NCI-H2227 treated with DMSO at 0.1 percent for 48 hours (cell line): ENCODE measurements around the gene GPR15LG.
"Not testable (repeated sequence)": the region's sequence is repeated elsewhere in the genome, so short reads cannot be mapped to it uniquely, and the experiment has no call there.

ENCODE experiments used
- DNase-seq: peaks from one replicate; lab custom pipeline; 2025; lab: John Stamatoyannopoulos, UW

GPR15LG gene

GRCh38 chr10:84166620-84167288 lies 6.8 kb upstream of the GPR15LG start:
- DNase-seq, result no peak

GRCh38 chr10:84167289-84167653 lies 6.3 kb upstream of the GPR15LG start:
- not testable (repeated sequence) for DNase-seq

DNA sequence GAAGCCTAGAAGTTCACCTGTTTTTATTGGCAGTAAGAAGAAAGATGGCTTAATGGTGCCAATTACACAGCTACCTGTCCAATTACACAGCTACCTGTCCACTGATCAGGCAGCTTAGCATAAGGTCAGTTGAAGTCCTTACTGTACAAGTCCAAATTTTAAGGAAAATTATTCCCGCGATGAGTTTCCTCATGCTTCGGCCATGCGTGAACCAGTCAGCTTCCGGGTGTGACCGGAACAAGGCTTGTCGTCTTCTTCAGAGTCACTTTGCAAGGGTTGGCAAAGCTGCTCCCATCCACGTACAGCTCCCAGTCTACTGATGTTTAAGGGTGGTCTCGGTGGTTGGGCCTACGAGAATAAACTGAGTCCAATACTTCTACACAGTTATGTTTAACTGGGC lies 5.2 kb upstream of the GPR15LG start:
- not testable (repeated sequence) for DNase-seq

DNA sequence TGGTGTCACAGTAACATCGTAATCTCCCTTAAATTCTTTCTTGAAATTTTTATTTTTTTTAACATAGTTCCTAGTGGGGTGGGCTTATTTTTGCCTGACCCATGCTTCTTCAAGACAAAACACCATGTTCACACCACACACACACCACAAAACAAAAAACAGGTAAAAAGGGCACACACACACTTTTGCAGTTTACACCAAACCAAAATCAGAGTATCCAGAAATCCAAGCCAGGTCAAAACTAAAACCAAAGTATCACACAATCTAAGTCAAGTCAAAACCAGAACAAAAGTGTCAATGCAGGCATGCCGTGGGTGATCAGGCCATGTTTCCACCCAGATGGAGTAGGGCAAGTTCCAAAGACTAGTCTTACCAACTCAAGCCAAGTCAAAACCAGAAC lies 2.4 kb upstream of the GPR15LG start:
- DNase-seq, result not testable (repeated sequence)

DNA sequence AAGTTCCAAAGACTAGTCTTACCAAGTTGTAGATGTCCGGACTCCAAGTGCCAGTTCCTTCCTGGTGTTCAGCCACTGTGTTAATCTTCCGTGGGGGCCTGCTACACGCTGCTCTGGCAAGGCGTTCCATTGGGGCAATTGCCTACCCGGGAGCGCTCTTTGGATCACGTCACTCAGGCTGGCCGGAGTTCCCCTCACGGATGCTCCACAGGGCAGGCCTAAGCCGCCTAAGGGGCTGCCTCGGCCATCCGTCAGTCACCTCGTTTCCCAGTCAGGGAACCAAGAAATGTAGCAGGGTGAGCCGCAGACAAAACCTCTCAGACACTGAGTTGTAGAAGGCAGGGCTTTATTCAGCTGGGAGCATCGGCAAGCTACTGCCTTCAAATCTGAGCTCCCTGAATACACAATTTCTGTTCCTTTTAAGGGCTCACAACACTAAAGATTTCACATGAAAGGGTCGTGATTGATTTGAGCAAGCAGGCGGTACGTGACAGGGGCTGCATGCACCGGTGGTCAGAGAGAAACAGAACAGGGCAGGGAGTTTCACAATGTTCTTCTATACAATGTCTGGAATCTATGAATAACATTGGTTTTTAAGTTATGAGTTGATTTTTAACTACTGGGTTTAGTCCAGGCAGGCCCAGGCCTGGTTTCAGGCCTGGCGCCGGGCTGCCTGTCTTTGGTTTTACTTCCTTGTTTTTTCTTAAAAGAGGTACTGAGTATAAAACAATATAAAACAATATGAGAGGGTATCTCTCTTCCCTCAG lies 1.7 kb upstream of the GPR15LG start:
- not testable (repeated sequence) for DNase-seq

GRCh38 chr10:84172467-84173356 lies 889 bp upstream of the GPR15LG start:
- DNase-seq, result no peak

GRCh38 chr10:84175436-84175835 lies 1.8 kb downstream of the GPR15LG start:
- DNase-seq, result no peak

DNA sequence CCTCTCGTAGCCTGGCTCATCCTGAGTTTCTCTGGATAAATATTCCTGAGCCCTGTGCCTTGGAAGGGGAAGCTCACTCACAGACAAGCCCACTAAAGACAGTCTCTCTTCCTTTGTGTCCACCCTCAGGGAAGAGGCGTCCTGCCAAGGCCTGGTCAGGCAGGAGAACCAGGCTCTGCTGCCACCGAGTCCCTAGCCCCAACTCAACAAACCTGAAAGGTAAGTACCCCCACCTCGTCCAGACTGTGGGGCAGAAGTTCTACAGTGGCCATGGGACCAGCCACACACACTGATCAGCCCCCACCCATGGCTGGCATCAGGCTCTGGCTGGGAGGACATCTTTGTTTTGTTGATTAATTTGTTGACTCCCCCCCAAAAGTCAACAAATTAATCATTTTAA lies 2.8 kb downstream of the GPR15LG start:
- DNase-seq, result no peak

DNA sequence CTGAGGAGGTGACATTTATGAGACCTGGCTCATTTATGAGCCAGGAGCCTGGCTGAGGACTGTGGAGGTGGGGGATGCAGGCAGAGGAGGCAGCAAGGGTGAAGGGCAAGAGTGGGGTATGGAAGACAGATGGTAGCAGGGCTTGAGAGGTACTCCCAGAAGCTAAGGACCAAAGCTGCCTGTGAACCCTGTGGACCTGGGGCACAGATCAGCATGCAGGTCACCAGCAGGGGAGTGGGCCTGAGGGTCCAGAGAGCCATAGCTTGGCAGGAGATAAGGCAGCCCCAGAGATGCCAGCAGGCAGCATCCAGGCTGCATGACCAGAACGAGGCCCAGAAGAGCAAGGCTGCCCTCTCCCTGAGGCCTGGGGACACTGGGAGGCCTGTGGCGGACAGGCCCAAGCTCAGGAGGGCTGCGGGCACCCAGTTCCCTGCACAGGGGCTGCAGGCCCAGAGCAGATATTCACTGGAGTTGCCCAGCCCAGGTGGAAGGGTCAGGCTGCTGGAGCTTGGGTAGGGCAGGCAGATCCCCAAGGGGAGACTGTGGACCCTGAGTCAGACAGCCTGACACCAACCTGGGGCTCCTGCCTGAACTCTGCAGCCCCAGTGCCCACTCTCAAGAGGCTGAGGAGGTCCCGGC lies 3.4 kb downstream of the GPR15LG start:
- no peak for DNase-seq

DNA sequence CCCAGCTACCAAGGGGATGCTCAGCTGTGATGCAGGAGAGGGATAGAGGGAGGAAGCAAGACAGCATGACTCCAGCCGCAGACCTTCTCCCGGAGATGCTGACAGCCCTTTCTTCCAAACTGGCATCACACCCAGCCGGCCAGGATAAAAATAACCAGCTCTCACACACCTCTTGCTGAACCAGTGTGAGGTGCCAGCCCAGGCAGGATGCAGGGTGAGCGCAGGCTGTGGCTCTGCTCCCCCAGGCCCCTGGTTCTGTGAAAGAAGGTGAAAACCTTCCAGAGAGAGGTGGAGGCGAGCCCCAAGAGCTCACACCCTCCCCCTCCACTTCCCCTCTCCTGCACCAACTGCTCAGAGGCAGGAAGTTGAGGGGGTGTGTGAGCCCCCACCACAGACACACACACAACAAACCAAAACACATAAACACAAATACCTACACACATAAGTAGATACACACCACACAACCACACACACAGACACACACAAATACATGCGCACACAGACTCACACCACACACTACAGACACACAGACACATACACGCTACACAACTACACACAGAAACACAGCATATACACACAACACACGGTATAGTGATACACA lies 4.0 kb downstream of the GPR15LG start:
- DNase-seq, result no peak

GRCh38 chr10:84178160-84178609 lies 4.6 kb downstream of the GPR15LG start:
- no peak for DNase-seq

DNA sequence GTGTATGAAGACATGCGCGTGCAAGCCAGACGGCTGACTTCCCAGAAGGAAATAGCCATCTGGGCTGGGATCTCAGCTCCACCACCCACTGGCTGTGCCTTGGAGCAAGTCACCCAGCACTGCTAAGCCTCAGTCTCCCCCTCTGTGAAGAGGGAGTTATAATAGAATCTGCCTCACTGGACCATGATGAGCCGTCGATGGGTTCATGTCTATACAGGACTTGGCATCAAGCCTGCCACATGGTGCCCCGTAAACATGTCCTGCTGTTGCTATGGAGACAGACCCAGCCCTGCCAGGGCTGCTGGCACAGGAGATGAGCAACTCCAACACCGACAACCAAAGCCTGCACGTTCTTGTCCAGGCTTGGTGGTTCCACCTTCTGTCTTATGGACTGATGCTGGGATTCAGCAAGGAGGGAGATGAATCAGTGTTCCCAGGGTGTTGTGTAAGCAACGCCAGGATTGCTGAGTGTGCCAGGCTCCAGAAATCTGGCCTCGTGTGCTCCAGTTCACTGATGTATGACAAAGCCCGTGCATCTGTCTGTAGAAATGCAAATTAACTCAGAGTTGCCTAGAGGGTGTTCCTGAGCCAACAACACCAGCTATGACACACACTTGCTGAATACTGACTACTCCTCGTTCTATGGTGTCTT lies 5.6 kb downstream of the GPR15LG start:
- no peak for DNase-seq

DNA sequence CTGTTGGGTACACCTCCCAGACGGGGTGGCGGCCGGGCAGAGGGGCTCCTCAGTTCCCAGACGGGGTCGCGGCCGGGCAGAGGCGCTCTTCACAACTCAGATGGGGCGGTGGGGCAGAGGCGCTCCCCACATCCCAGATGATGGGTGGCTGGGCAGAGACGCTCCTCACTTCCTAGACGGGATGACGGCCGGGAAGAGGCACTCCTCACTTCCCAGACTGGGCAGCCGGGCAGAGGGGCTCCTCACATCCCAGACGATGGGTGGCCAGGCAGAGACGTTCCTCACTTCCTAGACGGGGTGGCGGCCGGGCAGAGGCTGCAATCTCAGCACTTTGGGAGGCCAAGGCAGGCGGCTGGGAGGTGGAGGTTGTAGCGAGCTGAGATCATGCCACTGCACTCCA lies 6.8 kb downstream of the GPR15LG start:
- not testable (repeated sequence) for DNase-seq

DNA sequence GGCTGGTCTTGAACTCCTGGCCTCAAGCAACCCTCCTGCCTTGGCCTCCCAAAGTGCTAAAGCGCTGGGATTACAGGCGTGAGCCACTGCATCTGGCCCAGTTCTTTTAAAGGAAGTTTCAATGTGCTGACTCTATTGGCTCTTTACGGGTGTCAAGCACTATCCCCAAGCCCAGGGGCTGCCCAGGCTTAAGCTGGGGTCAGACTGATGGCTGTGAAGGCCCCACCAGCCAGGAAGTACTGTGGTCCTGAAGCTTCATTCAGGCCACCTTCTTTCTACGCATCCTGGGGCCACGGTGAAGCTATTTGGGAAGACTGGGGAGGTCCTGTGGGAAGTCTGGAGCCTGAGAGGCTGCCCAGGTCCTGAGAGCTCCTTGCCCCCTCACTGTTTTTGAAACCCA lies 8.0 kb downstream of the GPR15LG start:
- DNase-seq, result no peak

- DNase-seq, result no peak
Observed at GRCh38 chr10:84184517-84184916, 10.9 kb downstream of the GPR15LG start.

DNA sequence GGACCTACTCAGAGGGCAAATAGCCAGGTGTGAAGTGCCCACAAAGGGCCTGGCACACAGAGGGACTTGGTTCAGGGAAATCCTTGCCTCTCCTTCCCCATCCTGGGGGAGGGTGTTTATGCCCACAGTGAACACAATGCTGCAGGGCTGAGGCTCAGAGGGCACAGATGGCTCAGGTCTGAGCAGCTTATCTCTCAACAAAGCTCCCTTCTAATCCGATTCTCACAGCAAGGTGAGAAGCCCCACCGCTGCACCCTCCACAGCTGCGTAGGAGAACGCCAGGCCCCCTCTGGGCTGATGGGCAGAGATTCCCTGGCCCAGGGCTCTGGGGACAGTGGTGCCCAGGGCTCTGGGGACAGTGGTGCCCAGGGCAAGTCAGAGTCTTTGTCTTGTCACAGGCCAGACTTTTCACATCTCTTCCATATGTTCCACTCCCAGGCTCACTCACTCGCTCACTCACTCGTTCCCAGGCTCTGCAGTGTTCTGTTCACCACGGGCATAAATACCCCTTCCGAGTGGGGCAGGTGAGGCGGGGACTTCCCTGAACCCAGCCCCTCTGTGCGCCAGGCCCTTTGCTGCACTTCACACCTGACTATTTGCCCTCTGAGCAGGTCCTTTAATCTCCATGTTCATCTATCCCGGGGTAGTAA lies 12.1 kb downstream of the GPR15LG start:
- DNase-seq, result no peak

DNA sequence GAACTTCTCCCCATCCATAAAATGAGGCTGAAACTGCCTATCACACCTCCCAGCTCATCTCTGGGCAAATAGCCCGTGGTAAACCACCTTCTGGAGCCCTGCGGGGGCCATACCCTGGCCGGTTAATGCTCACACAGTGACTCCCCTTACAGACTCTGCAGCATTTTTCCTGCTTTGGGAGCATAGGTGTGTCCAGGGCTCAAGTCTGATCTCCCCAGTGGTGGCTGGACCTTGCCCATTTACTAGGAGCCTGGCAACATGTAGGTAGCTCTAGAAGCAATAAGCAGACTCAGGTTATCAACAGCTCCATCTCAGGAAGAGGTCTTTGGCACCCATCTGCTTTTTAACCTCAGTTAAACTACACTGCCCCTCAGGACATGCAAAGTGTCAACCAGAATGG lies 15.2 kb downstream of the GPR15LG start:
- DNase-seq, result no peak

- no peak for DNase-seq
Observed at GRCh38 chr10:84190621-84191020, 17.0 kb downstream of the GPR15LG start.

- no peak for DNase-seq
Observed at GRCh38 chr10:84191106-84191505, 17.5 kb downstream of the GPR15LG start.

DNA sequence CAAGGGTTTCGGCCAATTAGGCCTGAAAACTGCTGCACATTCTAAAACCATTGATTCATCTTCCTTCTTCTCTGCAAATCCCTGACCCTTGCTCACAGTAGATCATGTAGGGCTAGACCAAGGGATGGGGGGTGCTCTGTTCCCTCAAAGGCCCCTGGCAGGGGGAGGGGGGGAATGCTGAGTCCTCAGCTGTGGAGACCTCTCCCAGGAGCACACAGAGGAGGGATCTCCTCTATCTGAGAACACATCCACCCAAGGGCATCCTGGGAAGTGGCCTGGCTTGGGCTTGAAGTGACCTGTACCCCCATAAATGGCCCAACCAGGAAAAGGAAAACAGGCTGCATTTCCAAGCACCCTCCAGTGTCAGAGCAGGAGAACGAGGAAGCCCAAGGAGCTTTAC lies 19.7 kb downstream of the GPR15LG start:
- DNase-seq, result no peak
